HTR-8/SVneo (cell line): ENCODE measurements around the gene ELOA.
A peak's percentile ranks its signal among the peaks of the same experiment; 100 is the strongest.
"Not testable (repeated sequence)": the region's sequence is repeated elsewhere in the genome, so short reads cannot be mapped to it uniquely, and the experiment has no call there.

Source experiments
- DNase-seq: peaks from one replicate; pipeline ENCODE4 v3.0.0; 2011; ENCODE audit warnings: low spot score, mixed read lengths; ENCODE audit not compliant: insufficient read length
- FAIRE-seq: peaks from 2 replicates; lab custom pipeline; 2011; peaks lifted over from hg19 to GRCh38; lab: Jason Lieb, UNC

ELOA gene

DNA sequence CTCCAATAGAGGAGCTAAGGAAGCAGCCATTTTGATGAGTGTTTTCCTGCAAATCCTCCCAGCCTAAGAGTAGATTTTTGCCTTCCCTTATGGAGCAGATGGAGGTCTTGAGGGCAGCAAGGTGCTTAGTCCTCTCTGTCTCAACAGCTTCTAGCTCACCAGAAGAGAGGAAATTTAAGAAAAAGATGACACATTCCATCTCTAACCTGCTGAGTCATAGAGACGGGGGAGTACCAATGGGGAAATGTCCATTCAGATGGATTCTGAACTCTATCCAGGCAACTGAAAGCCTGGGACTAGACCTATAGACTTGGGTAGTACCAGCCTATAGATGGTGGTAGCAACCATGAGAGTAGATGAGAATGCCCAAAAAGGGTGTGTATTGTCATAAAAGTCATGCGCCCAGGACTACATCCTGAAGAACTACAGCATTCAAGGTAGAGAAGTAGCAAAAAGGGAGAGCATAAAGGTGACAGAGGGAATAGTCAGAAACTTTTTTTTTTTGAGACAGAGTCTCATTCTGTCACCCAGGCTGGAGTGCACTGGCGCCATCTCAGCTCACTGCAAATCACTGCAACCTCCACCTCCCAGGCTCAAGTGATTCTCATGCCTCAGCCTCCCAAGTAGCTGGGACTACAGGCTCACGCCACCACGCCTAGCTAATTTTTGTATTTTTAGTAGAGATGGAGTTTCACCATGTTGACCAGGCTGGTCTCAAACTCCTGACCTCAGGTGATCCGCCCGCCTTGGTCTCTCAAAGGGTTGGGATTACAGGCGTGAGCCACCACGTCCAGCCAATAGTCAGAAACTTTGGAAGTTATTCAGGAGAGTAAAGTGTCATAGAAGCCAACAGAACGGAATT, 10.7 kb upstream of the ELOA start:
- no peak for FAIRE-seq
- no peak for DNase-seq

DNA sequence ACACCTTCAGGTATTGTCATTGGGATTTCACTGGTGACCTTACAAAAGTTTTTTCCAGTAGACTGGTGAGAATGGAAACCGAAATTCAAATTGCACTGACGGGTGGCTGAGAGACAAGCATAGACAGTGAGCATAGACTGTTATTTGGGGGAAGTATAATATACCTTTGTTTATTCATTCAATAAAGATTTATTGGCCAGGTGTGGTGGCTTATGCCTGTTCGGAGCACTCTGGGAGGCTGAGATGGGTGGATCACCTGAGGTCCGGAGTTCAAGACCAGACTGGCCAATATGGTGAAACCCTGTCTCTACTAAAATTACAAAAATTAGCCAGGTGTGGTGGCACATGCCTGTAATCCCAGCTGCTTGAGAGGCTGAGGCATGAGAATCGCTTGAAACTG, 10.0 kb upstream of the ELOA start:
- FAIRE-seq, DNase-seq: not testable (repeated sequence)

DNA sequence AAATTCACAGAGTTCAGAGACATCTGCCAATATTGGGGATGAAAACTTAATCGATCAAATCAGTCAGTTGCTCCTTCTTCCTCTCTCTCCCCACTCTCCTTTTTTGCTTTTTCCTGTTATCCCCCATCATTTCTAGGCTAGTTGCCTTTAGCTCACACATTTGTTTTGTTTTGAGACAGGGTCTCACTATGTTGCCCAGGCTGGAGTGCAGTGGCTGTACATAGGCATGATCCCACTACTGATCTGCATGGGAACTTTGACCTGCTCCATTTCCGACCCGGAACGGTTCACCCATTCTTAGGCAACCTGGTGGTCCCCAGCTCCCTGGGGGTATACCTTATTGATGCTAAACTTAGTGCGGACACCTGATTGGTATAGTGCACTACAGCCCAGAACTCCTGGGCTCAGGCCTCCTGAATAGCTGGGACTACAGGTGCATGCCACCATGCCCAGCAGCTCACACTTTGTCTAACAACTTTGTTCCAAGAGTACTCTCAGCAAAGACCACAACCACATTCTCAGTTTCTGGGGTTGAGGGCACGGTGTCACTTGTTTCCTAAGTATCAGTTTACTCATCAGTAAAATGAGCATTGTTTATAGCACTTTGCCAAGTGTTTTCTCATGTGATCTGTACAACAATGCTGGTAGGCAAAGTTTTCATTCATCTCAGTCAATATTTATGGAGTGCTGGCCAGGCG, 6.7 kb upstream of the ELOA start:
- FAIRE-seq (no peak), DNase-seq (no peak)

DNA sequence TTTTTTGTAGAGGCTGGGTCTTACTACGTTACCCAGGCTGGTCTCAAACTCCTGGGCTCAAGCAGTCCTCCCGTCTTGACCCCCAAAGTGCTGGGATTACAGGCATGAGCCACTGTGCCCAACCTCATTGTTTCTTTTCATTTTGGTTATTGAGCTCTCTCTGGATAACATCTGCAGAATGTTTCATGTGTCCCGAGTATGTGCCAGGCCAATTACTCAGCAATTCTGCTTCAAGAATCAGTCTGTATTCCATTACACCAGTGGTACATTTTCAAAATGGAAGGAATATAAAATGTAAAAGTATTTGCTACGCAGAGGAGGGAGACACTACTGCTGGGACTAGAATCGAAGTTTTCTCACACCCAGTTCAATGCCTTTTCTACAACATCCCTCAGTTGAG, 1.7 kb upstream of the ELOA start:
- FAIRE-seq, result no peak
- DNase-seq, result no peak

DNA sequence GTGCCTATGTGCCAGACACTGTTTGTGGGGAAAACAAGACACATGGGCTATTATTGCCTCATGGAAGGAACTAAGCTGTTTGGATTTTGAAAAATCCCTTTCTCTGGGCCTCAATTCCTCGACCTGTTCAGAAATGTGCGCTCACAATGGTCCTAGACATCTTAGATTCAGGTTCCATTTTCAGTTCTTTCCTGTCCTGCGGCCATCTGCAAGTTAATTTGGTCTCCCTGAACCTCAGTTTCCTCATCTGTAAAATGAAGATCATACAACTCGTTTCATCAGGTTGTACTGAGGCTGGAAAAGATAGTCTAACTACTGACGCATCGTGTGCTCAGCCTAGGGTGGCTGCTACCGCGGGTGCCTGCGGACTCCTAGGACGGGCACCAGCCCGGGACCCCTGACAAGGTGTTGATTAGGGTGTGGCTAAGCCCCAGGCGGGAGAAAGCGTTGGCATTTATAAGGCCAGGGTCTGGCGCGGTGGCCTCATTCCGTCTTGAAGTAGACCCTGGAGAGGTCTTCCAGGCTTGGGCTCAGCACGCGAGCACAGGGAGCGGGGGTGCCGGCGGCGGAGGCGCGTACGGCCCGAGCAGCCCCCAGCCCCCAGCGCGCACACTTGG, 493 bp upstream of the ELOA start:
- DNase-seq (no peak), FAIRE-seq (no peak)

DNA sequence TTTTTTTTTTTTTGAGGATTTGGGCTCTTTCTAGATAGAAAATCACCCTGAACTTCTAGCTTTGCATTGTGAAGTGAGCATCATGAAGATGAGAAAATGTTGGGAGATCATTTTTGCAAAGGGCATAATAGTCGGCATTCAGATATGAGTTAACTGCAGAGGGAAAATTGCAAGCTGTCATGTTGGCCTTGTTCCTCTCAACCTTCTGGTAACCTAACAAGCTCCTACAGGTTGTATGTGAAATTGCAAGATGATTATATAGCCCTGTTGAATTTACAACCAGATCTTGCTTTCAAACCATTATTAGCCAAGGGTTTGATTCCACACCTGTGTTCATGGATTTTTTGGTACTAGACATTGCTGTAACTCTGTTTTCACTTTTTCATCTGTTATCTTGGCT, 2.2 kb downstream of the ELOA start:
- DNase-seq (peak; percentile 38), FAIRE-seq (no peak)

DNA sequence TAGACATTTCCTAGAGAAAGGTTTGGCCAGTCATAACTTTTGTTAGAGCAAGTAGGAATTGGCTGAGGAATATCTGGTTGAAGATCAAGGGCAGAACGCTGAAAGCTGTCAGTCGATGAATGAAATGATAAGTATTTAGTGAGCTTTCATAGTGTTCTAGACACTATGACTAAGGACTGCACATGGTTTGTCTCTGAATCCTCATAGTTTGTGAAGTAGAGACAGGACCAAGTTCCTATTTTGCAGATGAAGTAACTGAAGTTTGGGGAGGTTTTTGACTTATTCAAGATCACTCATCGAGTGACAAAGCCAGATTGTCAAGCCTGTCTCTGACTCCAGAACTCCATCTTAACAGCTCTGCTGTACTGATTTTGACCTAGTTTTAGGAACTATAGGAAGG, 4.7 kb downstream of the ELOA start:
- FAIRE-seq (no peak), DNase-seq (no peak)

DNA sequence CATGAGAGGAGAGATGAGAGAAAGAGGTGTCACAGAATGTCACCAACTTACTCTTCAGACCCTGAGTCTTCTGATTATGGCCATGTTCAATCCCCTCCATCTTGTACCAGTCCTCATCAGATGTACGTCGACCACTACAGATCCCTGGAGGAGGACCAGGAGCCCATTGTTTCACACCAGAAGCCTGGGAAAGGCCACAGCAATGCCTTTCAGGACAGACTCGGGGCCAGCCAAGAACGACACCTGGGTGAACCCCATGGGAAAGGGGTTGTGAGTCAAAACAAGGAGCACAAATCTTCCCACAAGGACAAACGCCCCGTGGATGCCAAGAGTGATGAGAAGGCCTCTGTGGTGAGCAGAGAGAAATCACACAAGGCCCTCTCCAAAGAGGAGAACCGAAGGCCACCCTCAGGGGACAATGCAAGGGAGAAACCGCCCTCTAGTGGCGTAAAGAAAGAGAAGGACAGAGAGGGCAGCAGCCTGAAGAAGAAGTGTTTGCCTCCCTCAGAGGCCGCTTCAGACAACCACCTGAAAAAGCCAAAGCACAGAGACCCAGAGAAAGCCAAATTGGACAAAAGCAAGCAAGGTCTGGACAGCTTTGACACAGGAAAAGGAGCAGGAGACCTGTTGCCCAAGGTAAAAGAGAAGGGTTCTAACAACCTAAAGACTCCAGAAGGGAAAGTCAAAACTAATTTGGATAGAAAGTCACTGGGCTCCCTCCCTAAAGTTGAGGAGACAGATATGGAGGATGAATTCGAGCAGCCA, 8.0 kb downstream of the ELOA start:
- peak; percentile 56 for DNase-seq
- no peak for FAIRE-seq

DNA sequence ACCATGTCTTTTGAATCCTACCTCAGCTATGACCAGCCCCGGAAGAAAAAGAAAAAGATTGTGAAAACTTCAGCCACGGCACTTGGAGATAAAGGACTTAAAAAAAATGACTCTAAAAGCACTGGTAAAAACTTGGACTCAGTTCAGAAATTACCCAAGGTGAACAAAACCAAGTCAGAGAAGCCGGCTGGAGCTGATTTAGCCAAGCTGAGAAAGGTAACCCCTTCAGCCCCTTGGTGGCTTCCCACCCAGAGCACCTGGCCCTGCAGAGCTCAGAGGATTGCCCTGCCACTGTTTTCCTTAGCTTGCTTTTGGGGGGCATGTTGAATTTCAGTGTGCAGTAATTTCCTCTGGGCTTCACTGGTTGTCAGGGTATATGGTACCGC, 8.5 kb downstream of the ELOA start:
- no peak for FAIRE-seq

DNA sequence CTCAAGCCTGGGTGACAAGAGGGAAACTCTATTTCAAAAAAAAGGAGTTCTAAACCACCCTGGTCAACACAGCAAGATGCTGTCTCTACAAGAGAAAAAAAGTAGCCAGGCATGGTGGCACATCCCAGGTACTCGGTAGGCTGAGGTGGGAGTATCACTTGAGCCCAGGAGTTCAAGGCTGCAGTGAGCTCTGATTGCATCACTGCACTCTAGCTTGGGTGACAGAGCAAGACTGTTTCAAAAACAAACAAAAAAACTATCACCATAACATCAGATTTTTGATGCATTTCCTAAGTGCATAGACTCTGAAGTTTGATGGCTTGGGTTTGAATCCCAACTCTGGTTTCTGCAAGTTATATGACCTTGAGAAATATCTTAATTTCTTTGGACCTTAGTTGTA, 9.6 kb downstream of the ELOA start:
- no peak for DNase-seq
- no peak for FAIRE-seq

More for the DNA sequence above, 8.5 kb downstream of the ELOA start:
- no peak for DNase-seq

DNA sequence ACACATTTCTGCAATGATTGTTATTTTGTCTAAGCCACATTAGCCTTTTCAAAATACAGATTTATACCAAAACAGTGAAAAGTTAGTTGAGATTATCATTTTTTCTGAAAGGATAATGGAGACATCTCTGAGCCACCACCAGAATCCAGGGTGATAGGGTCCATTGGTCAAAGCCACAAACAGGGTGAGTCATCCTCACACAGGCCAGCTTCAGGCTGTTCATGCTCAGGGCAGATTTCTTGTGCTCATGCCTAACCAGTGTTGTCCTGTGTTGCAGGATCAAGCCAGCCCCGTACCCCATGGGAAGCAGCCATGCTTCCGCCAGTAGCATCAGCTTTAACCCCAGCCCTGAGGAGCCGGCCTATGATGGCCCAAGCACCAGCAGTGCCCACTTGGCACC, 13.4 kb downstream of the ELOA start:
- no peak for FAIRE-seq

DNA sequence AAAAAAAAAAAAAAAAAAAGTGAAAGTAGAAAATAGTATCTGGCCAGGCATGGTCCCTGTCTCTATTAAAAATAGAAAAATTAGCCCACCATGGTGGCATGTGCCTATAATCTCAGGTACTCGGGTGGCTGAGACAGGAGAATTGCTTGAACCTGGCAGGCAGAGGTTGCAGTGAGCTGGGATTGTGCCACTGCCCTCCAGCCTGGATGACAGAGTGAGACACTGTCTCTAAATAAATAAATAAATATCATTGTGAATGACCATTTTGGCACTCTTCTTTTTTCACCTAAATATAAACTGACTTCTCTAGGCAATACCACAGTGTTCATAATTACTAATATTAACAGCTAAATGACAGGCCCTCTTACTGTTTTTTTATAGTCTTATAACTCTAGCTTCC, 14.5 kb downstream of the ELOA start:
- DNase-seq, result no peak
- no peak for FAIRE-seq

More for the DNA sequence above, 13.4 kb downstream of the ELOA start:
- no peak for DNase-seq

DNA sequence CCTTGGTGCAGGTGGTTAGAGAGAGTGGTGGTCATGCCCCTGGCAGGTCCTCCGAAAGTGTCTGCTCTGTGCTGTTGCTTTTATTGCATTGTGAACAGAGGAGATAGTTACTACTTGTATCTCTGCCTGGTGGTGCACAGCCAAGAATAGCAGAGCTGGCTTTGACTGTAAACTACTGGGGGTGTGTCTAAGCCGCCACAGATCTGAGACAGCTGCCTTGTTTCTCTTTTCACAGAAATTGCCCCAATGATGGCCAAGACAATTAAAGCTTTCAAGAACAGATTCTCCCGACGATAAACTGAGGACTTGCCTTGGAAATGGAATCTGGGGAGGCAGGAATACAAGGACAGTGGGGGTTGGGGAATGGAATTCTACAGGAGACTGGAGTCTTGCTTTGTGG, 16.0 kb downstream of the ELOA start:
- FAIRE-seq (no peak), DNase-seq (no peak)

DNA sequence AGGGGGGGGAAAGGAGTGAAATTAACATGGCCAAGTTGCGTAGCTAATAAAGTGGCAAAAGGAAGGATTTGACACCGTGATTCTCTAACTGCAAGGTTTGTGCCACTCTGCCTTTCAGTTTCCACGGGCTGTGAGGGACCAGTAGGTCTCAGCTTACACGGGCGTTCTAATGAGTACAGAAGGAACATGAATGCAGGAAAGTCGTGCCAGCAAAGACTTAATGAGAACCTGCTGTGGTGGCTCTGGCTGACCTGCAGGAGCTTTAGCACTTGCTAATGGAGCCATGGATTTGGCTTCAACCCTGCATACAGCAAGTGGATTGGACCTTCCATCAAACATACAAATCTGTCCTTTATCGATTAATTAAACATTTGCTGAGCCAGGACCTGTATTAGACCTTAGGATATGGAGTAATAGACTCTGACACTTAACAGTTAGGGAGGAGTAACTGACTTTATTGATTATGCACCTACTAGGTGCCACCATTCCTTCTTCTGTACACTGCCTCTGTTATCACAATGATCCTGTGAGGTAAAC, 19.8 kb downstream of the ELOA start:
- no peak for FAIRE-seq
- no peak for DNase-seq

DNA sequence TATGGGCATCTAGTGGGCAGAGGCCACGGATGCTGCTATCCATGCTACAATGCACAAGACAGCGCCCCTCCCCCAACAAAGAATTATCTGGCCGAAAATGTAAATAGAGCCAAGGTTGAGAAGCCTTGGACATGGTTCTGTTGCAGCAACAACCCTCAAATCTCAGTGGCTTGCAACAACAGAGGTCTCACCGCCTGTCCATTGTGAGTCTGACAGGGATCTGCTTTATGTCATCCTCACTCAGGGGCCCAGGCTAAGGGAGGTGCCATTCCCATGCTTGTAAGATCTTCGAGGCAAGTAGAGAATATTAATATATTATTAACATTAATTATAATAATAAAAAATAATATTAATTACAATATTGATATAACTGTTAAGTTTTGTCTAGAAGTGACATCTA, 25.5 kb downstream of the ELOA start:
- FAIRE-seq, result no peak
- no peak for DNase-seq

DNA sequence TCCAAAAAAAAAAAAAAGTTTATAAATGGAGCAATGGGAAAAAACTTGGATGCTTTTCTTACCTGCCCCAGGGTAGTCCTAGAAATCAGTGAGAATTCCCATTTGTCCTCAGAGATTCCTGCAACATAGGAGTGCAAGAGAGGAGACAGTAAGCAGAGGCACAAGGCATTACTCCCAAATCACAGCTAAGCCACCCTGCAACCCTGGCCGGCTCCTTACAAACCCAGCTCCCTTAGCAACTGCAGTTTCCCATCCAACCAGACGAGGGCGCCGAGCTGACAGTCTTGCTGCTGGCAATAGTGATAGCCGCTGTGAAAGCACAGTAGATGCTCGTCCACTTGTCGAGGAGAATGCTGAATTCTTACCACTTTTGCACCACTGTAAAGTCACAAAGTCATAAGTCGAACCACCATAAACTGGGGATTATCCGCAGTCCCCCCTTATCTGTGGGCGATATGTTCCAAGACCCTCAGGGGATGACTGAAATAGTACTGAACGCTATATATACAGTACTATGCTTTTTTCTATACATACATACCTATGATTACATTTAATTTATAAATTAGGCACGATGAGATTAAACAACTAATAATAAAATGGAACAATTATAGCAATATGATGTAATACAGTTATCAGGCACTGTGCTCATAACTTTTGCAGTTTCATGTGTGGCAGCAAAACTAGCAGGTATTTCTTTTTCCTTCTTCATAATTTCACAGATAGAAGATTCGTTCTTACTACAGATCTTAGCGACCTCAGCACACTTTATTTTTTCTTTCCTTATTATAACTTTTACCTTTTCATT, 29.0 kb downstream of the ELOA start:
- DNase-seq (peak; percentile 71), FAIRE-seq (peak; percentile 72)

DNA sequence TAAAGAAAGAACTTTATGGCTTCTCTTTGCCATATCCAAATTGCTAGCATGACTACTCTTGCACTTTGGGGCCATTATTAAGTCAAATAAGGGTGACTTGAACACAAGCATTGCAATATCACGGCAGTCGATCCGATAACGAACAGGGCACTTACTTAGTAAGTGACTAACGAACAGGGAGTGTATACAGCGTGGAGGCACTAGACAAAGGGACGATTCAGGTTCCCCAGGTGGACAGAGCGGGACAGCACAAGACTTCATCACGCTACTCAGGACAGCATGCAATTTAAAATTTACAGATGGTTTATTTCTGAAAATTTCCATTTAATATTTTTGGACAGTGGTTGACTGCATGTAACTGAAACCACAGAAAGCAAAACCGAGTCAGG, 29.6 kb downstream of the ELOA start:
- no peak for FAIRE-seq
- DNase-seq, result no peak

DNA sequence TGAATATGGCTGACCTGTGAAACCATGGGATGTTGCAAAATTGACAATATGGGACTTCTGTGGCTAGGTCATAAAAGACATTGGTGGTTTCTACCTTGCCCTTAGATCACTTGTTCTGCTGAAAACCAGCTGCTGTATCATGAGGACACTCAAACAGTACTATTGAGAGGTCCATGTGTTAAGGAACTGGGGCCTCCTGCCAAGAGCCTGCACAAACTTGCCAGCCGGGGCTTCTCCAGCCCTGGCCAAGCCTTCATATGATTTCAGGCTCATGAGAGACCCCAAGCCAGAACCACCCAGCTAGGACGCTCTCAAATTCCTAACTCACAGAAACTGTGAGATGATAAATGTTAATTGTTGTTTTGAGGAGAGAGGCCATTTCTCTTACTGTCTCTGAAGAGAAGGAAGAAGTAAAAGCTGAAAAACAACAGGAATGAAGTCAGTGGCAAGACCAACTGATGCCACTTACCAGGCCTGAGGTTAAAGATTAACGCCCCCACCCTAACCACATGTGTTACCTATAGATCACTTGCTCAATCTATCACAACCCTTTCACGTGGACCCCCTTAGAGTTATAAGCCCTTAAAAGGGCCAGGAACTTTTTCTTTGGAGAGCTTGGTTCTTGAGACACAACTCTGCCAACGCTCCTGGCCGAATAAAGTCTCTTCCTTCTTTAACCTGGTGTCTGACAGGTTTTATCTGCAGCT, 31.1 kb downstream of the ELOA start:
- DNase-seq (no peak), FAIRE-seq (no peak)

DNA sequence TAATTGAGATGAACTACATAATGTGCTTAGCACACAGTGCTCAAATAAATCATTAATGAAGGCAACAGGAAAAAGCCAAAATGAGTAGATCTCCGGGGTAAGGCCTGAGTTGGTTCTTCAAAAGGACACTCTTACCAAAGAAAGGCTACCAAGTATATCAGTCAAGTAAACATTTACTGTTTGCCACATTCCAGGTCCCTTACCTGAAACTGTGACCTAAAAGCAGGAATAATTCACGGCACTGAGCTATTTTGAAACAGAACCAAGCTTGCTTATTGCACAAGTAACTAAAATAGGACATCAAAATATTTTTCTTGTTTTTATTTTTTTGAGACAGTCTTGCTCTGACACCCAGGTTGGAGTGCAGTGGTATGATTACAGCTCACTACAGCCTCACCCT, 32.9 kb downstream of the ELOA start:
- FAIRE-seq (no peak), DNase-seq (no peak)
